AG08396 (cell line): ENCODE measurements around the gene NAA80.
A peak's percentile ranks its signal among the peaks of the same experiment; 100 is the strongest.
"Not testable (repeated sequence)": the region's sequence is repeated elsewhere in the genome, so short reads cannot be mapped to it uniquely, and the experiment has no call there.

Experiments
- DNase-seq: peaks from one replicate; pipeline ENCODE4 v3.0.0; 2012; ENCODE audit warnings: low spot score, mixed read lengths

Gene NAA80

DNA sequence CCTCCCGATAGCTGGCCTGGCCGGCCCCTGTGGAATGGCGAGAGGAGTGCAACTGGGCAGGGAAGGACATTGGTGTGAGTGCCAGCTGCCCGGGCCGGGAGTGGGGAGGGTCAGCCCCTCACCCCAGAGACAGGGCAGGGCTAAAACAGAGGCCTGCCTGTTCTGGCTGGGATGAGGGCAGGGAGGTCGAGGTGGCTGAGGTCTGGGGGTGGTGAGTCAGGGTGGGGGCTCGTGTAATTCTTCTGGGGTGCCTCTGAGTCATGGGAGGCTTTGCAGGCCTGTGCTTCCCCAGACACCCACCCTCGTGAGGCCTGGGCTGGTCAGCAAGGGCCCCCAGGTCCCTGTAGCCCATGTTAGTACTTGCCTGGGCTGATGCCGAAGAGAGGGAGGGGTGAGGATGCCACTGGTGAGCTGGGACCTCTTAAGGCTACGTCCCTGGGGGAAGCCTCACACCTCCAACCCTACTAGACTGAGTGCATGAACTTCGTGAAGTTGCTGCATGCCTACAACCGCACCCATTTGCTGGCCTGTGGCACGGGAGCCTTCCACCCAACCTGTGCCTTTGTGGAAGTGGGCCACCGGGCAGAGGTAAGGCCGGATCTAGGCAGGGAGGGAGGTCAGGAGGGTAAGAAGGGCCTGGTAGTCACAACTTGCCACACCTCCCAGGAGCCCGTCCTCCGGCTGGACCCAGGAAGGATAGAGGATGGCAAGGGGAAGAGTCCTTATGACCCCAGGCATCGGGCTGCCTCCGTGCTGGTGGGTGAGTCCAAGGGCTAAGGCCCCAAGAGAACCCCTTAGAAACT lies 28.6 kb downstream of the NAA80 start:
- DNase-seq = peak; percentile 37

DNA sequence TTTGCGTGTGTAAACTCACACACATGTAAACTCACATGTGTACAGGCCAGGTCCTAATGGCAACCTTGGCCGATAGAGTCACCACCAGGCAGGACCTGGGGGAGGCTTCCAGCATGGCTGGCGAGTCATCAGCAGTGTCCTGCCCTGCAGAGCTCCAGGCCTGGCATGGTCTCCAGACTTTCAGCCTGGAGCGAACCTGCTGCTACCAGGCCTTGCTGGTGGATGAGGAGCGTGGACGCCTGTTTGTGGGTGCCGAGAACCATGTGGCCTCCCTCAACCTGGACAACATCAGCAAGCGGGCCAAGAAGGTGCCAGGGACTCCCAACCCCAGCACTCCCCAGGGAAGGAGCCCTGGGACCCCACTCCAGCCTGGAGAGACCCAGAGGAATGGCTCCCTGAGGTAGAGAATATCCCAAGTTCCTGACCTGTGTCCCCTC lies 29.2 kb downstream of the NAA80 start:
- peak; percentile 83 for DNase-seq

DNA sequence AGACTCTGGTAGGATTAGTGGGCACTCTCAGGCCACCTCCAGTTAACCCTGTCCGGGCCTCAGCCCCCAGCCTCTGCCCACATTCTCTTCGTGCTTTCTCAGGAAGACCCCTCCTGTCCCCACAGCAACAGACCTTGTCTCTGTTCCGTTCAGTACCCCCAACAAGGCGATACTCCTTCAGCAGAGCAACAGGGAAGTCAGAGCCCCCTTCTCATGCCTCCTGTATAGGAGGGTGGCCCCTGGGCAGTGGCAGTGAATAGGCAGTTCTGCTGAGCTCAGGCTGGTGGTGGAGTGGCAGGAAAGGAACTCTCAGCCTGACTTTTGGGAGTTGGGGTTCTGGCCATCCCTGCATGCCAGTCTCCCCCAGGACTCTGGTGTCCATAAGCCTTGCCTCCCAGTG lies 29.7 kb downstream of the NAA80 start:
- DNase-seq = no peak

DNA sequence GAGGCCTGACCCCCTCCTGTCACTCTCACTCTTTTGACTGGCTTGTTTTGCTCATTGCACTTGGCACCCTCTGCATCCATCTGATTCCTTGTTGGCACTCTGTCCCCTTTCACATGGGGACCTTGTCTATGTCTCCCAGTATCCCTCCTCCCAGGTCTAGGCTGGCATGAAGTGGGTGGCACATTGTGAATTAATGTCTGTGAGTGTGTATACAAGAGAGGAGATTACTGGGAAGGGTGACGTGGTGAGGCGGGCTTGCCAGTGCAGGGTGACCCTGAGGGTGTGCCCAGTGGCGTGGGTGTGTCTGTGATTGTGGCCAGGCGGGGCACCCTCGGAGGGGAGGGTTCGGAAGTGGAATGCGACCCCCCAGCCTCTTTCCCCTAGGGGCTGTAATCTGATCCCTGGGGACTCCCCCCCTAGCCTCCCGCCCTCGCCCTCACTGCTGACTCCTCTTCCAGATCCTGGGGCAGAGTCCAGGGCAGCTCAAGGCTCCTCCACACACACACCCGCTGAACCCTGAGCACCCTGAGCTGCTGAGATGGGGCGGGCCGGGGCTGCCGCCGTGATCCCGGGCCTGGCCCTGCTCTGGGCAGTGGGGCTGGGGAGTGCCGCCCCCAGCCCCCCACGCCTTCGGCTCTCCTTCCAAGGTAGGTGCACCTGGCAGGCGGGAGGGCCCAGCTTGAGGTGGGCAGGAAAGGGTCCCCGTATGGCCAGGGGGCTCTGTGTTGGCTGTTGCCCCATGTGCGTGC lies 30.3 kb downstream of the NAA80 start, which contains the start of gene SEMA3B:
Gene SEMA3B (plus strand): TSS at position 445 of the 749 bp plus-strand sequence. CDS start 94 bp downstream, at position 539.
- peak; percentile 79 for DNase-seq

DNA sequence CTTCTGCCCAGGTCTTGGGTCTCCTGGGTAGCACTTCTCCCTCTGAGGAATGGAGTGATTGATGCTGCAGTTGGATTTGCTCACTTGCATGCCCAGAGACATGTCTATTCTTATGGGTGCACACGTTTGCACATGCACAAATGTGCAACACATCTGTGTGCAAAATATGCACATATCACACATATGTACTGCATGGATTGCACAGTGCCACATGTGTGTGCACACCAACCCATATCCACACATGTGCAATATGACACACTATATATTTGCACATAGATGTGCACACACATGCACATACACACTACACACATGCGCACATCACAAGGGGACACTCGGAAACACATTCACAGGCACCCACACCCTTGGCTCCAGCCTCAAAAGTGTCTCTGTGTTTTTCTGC lies 30.9 kb downstream of the NAA80 start:
- no peak for DNase-seq

DNA sequence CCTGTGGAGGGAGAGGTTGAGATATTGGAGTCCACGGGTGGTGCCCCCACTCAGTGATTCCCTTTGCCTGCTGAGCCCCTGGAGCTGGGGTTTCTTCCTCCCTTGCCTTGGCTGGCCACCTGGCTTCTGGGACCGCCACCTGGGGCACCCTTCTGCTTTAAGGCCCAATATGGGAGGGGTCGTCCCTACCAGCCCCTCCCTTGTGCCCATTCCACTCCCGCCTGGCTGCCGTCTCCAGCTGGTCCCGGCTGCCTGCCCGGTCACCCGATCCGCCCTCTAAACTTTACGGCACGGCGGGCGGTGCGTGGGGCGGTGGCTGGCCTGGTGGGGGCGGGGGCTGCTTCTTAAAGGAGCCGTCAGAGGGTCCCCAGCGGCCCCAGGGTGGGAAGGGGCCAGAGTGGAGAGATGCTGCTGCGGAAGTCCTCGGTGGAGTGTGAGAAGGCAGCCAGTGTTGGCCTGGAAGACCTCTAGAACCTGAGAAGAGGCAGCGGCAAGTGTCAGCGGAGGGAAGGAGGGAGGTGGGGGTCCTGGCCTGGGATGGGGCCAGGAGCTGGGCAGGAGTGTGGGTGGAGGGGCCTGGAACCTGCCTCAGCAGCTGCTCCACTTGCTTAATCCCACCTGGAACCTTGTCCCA lies 31.8 kb downstream of the NAA80 start:
- peak; percentile 69 for DNase-seq

DNA sequence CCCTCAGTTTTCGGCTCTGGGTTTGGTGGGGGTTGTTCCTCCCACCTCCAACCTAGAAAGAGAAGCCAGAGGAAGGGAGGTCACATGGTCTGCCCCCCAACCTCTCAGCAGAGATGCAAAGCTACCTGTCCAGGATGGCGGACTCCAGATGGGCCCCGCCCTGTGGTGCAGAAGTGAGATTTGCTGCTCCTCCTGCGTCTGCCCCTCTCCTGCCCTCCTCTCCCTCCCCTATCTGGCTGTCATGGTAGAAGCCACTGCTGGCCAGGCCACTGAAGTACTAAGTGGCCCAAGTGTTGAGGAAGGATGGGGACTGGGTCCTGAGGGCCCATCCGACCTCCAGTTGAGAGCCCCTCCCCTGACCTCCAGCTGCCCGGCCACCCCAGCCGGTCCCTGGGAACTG lies 32.4 kb downstream of the NAA80 start:
- no peak for DNase-seq

DNA sequence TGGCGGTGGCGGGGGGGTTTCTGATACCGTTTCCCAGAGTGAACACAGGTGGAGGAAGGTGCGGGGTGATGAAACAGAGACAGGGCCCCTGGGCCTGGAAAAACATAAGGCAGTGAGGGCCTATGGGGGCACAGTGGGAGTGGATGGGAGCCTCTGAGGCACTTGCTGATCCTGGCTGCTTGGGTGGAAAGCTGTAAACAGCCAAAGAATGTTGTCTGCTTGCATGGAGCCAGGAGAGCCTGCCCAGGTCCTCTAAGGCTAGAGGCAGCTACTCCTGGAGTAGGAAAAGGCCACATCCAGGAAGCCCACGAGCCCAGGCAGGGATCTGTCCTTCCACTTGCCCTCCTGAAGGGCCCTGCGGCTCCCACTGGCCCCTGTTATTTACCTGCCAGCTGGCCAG lies 33.2 kb downstream of the NAA80 start:
- DNase-seq = peak; percentile 43

DNA sequence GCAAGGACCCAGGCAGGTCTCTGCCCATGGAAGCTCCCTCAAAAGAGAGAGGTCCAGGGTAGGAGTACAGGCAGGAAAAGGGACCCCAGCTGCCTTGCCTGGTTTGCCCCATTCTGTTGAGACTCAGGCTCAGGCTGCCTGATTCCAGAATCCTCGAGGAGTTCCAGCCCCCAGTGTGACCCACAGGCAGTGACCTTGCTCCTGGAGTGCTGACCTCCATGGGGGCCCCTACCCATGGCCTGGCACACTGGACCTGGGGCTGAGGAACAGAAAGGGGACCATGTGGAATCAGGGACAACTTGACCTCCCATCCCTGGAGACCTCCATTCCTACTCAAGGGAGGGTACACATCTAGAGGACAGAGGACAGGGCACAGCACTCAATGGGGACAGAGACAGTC lies 33.6 kb downstream of the NAA80 start:
- no peak for DNase-seq

DNA sequence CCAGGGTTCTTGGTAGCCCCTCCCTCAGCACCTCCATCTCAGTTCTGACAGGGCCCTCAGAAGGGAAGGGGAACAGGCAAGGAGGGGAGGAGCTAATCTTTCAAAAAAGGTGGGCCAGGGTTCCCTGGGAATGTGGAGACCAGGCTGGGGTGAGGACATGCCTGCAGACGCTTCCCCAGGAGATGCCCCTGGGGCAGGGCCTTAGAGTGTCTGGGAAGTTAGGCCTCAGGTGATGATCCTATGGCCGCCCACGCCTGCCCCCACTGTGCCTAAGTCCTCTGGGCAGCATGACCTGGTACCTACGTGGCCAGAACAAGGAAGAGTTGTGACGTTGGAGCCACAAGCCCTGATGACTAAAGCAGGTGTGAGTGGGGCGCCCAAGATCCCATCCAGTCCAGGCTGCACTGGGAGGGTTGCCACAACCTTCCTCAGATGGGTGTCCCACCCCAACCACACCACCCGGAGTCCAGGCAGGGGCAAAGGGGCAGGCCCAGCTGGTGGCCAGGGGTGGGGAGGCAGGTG lies 34.2 kb downstream of the NAA80 start:
- DNase-seq = no peak

DNA sequence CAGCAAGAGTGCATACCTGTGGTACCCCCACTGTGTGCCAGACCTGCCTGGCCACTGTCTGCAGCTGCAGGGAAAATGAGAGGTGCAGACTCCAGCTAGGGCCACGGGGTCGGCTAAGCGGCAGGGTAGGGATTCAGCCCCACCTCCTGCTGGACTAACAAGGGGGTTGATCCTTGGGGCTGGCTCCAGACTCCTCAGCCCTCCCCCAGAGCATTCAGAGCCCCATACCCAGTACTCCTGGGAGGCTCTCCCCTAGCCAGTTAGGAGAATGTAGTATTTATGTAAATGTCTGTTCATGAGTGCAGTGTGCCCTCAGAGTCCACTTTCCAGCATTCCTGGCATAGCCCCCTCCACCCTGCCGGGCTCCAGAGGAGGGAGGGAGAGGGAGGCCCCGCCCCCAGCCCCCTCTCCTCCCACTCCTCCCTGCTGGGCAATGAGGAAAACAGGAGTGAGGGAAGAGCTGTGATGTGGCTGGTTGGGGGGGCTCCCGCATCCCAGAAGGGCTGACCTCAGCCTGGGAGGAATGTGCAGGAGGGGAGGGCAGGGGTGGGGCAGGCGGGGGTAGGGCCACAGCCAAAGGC lies 34.7 kb downstream of the NAA80 start:
- DNase-seq = peak; percentile 92

DNA sequence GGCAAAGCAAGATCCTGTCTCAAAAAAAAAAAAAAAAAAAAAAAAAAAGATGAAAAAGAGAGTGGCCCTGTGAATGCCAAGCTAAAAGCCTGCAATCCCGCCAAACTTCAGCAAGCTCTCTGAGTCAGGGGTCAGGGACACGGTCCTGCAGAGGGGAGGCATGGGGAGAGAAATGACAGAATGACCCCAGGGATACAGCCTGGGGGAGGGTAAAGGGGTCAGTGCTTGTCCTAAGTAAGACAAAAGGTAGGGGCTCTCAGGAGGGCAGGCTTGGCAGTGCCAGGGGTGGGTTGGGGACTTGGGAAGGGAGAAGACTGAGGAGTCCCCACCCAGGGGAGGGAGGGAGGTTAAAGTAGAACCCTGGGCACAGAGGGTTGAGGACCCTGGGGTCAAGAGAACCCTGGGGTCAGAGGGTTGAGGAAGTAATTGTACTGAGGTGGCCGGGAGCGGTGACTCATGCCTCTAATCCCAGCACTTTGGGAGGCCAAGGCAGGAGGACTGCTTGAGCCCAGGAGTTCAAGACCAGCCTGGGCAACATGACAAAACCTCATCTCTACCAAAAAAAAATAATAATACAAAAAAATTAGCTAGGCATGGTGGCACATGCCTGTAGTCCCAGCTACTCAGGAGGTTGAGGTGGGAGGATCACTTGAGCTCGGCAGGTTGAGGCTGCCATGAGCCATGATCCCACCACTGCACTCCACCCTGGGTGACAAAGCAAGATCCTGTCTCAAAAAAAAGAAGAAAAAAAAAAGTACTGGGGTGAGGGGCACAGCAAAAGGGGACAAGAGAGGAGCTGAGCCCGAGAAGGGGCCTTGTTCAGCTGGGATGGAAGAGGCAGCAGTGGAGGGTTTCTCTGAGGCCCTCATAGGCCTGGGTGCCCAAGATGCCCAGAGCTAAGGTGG lies 35.5 kb downstream of the NAA80 start:
- DNase-seq = no peak

DNA sequence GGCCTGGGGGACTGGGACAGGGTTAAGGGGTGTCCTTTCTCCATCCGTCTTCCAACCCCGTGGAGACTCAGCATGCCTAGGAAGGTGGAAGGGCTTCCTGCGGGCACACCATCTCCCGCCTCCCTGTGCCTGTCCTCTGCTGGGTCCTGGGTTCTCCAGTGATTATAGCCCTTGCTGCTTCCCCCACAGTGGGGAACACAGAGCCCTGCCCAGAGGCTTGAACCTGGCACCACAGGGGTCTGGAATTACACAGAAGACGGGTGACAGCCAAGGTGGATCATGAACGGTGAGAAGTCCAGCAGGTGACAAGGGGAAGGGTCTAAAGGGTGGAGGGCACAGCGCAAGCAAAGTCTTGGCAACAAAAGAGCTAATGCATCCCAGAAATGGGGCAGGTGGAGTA lies 36.4 kb downstream of the NAA80 start:
- DNase-seq = no peak

DNA sequence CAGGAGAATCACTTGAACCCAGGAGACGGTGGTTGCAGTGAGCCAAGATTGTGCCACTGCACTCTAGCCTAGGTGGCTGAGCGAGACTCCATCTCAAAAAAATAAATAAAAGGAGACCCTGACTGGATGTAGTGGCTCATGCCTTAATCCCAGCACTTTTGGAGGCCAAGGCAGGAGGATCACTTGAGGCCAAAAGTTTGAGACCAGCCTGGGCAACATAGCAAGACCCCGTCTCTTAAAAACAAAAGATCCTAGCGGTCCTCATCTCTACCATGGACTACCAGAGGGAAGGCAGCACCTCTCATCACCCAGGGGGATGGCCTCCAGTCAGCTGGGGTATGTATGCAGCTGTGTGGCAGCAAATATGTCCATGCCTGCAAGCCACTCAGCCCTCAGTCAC lies 37.0 kb downstream of the NAA80 start:
- DNase-seq = not testable (repeated sequence)

DNA sequence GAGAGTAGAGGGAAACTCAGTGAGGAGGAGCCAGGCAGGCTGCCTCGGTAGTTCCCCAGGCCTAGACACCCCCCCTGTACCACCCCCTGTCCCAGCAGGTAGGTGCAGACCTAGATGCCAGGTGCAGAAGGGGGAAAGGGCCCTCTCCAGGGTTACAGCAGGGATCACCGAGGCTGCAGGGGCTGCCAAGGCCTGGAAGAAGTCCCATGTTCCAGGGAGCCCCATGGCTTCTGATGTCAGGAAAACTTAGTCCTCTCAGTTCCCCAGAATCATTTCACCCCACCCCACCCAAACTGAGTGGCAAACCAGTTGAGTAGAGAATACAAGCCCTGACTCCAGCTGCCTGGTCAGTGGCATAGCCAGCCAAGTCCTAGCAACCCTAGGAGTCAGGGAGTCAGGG lies 37.7 kb downstream of the NAA80 start:
- no peak for DNase-seq

DNA sequence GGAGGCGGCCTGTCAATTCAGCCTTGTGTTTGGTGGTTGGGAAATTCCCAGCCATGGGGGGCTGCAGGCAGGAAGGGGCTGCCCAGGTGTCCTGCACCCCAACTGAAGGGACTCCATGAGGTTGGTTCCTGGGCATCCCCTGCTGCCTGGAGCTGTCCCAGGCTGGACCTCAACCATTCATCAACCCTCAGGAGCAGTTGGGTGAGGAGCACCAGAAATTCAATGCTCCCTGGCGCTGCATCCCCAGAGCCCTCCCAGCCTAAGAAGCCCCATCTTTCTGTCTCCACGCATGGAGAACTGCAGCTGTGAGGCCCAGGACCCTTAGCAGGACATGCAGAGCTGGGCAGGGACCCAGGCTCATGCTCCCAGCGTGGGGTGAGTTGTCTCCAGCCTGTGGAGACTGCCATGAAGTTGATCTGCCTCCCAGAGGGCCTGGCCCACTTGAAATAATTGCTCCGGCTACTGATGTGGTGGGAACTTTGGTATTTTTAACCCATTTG lies 38.2 kb downstream of the NAA80 start:
- no peak for DNase-seq

DNA sequence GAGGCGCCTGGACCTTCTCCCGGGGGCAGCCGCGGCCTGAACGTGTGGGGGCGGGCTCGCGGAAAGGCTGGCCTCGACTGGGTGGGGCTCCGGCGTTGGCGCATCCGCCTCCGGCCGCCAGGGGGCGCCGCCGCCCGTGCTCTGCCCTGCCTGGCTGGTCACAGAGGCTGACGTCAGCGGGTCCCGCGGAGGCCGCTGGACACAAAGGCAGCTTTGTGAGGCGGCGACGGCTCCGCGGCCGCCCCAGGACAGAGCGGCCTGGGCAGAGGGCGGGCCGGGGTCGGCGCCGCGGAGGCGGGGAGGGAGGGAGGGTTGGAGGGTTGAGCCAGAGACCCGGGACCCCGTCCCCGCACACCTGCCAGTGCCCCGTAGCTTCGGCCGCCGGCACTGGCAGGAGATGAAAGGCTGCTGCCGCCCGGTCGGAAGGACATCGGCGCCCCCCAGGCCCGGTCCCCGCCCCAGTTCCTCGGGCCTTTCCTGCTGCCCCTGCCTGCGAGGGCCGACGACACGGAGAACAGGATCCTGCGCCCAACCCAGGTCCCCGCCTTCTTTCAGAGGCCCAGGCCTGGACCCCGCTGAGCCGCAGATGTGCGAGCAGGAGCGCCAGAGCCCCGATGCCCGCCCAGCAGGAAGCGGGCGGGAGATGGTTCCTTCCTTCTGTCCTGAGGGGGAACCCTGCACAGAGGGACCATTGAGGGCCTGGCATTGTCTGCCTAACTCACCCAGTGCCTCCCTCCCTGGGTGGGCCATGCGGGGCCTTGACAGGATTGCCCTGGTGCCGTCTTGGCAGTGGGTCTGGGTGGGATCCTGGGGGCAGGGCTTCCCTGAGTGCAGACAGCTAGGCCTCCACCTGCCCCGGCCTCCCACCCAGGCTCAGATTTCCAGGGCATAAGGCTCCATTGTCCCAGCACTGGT lies 38.9 kb downstream of the NAA80 start:
- DNase-seq = peak; percentile 97

DNA sequence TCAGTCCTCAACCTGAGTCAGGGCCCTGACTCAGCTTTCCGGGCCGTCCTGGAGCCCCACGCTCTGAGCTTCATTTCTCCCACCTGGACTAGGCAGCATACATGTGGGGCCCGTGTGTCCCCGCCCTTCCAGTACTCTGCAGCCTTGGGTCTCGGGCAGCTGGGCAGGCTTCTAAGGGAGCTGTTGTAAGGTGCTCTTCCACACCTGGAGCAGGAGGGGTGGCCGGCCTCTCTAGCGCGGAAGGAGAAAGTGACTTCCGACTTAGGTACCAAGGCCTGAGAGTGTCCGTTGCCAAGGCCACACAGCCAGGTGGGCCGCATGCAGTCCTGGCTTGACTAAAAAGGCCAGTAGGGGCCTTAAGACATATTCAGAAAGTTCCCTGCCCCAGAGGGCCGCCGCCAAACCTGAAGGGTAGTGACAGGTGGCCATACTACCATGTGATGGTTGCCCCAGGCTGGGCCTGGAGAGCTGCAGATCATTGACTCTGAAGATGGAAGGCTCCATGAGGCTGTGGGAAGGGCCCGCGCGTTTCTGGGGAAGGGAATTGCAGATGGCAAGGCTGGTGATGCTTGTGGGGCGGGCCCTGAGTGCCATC lies 39.7 kb downstream of the NAA80 start:
- DNase-seq = no peak

DNA sequence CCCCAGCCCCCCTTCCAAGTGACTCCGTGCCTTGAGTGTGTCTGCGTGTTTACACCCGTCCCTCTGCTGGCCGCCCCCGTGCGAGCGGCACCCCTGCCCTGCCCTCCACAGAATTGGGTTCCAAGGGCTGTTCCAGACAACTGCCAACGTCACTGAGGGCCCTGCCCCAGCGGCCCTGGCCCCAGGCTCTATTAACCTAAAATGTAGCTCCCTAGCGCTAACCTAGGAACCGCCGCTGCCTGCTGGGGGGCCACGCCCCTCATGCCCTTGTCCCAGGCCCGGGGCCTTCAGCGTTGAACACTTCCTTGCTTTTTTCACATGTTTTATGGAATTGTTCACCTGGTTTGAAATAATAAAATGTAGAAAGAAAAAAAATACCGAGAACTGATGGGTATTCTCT lies 40.2 kb downstream of the NAA80 start:
- DNase-seq = no peak
